OCI-LY7 (cell line): Measurements from ENCODE around the gene MIPEP.

ENCODE experiments used
- CTCF ChIP-seq: fragments of 200-600 bp; sonication (generic); conservative IDR thresholded peaks from 2 replicates; pipeline ENCODE4 v1.5.1; 2014; ENCODE audit warnings: mild to moderate bottlenecking, antibody characterized with exemption, low read length, moderate library complexity, mixed read lengths
- EZH2phosphoT487 ChIP-seq: fragments of 200-600 bp; sonication (generic); IDR thresholded peaks from 2 replicates; pipeline ENCODE4 v1.6.1; 2018; ENCODE audit warnings: low read depth, borderline replicate concordance, mild to moderate bottlenecking, mixed run types, antibody characterized with exemption, low read length, moderate library complexity, mixed read lengths

DNA sequence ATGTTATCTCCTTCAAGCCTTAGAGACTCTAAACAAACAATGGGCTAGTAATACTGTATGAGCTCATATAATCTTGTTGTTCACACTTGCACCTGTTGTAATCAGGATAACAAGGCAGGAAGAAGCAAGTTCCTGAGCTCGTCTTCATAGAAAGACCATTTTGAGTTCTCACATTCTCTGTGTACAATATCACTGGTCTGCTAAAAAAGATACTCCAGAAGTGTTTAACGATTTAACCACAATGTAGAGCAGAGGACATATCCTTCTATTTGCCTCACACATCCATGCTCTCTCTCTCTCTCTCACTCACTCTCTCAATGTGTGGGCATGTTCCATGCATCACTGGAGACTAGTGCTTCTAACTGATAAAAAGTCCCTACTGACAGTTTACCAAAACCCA, 122.9 kb downstream of the MIPEP start:
- TF ChIP-seq CTCF, result no peak
- no peak for TF ChIP-seq EZH2phosphoT487
